ENCODE results near the gene CPAMD8.
A peak's percentile ranks its signal among the peaks of the same experiment; 100 is the strongest.

Gene CPAMD8

GRCh38 chr19:16920816-16921529, 105.6 kb downstream of the CPAMD8 start:
- DNase-seq (ENCODE audit: low read depth), result no peak

- no peak for DNase-seq (ENCODE audit: low read depth)
Measured at GRCh38 chr19:16919496-16919895, 107.1 kb downstream of the CPAMD8 start.

- DNase-seq (ENCODE audit: low read depth), result no peak
Measured at GRCh38 chr19:16917401-16917800, 109.2 kb downstream of the CPAMD8 start.

- no peak for DNase-seq (ENCODE audit: low read depth)
Measured at GRCh38 chr19:16915734-16916133, 110.9 kb downstream of the CPAMD8 start.

- no peak for DNase-seq (ENCODE audit: low read depth)
Measured at GRCh38 chr19:16915135-16915534, 111.5 kb downstream of the CPAMD8 start.

- no peak for DNase-seq (ENCODE audit: low read depth)
Measured at GRCh38 chr19:16914421-16914820, 112.2 kb downstream of the CPAMD8 start.

GRCh38 chr19:16912780-16913179, 113.8 kb downstream of the CPAMD8 start:
- no peak for DNase-seq (ENCODE audit: low read depth)

GRCh38 chr19:16911046-16911445, 115.6 kb downstream of the CPAMD8 start:
- DNase-seq (ENCODE audit: low read depth), result no peak

GRCh38 chr19:16908759-16909158, 117.9 kb downstream of the CPAMD8 start:
- DNase-seq (ENCODE audit: low read depth), result no peak

- DNase-seq (ENCODE audit: low read depth), result no peak
Measured at GRCh38 chr19:16904599-16904998, 122.0 kb downstream of the CPAMD8 start.

GRCh38 chr19:16903347-16903746, 123.3 kb downstream of the CPAMD8 start:
- no peak for DNase-seq (ENCODE audit: low read depth)

GRCh38 chr19:16902545-16902944, 124.1 kb downstream of the CPAMD8 start:
- DNase-seq (ENCODE audit: low read depth), result no peak

- DNase-seq (ENCODE audit: low read depth), result no peak
Measured at GRCh38 chr19:16901491-16902175, 125.0 kb downstream of the CPAMD8 start.

- no peak for DNase-seq (ENCODE audit: low read depth)
Measured at GRCh38 chr19:16899566-16900075, 127.0 kb downstream of the CPAMD8 start.

GRCh38 chr19:16898361-16899015, 128.1 kb downstream of the CPAMD8 start:
- DNase-seq (ENCODE audit: low read depth), result no peak

- DNase-seq (ENCODE audit: low read depth), result no peak
Measured at GRCh38 chr19:16897856-16898161, 128.8 kb downstream of the CPAMD8 start.

GRCh38 chr19:16897029-16897855, 129.4 kb downstream of the CPAMD8 start:
- DNase-seq (ENCODE audit: low read depth), result peak; percentile 51

- no peak for DNase-seq (ENCODE audit: low read depth)
Measured at GRCh38 chr19:16896146-16897028, 130.2 kb downstream of the CPAMD8 start.

- DNase-seq (ENCODE audit: low read depth), result no peak
Measured at GRCh38 chr19:16895467-16896145, 131.0 kb downstream of the CPAMD8 start.

GRCh38 chr19:16894080-16894479, 132.5 kb downstream of the CPAMD8 start:
- DNase-seq (ENCODE audit: low read depth), result no peak

- no peak for DNase-seq (ENCODE audit: low read depth)
Measured at GRCh38 chr19:16893686-16893989, 133.0 kb downstream of the CPAMD8 start.
